ENCODE measurements around the gene EP300.
"Not testable (repeated sequence)": the region's sequence is repeated elsewhere in the genome, so short reads cannot be mapped to it uniquely, and the experiment has no call there.

Gene EP300

GRCh38 chr22:41099036-41099435, 6.6 kb downstream of the EP300 start:
- H3K4me1 ChIP-seq (ENCODE audit: control insufficient read depth, insufficient read depth, low read length) = peaks cover 13% of the 10 kb centered on the region
- peaks cover 9 to 24% of the 10 kb centered on the region in 2 experiments; a peak in 2 of 3 replicates for H3K36me3 ChIP-seq (ENCODE audit: control insufficient read depth in 2 of 2, insufficient read depth in 1 of 2, low read length in 2 of 2)
- no peaks in the 10 kb centered on the region for H3K9me3 ChIP-seq (ENCODE audit: control insufficient read depth, insufficient read depth, low read depth, low read length)
- CTCF ChIA-PET = interaction anchor here (0.6 kb wide), 1 partner anchor 176 kb away, joined by 3 read pairs; no protein-coding TSS in a partner anchor
- POLR2A ChIA-PET = interaction anchor here (1.0 kb wide), 1 partner anchor 148 kb away, joined by 3 read pairs; the partner anchor contains the start of gene RBX1
- H3K4me3 ChIP-seq (ENCODE audit: low read depth, low read length) = no peak overlapping the region
- TF ChIP-seq ZNF530 (tag by site-specific recombination; IDR thresholded peaks at IDR 0.05; ENCODE audit: low read depth) = no peak
- TF ChIP-seq ZFP3 (tag by site-specific recombination; IDR thresholded peaks at IDR 0.05; ENCODE audit: low read depth) = no peak
- no peak for TF ChIP-seq ZNF112 (tag by site-specific recombination; IDR thresholded peaks at IDR 0.05)
- no peak overlapping the region for H3K27ac ChIP-seq (ENCODE audit: extremely low read depth, low read depth, low read length)

GRCh38 chr22:41106122-41106968, 14.0 kb downstream of the EP300 start:
- ChIA-PET POLR2A (interaction anchor here (0.5 to 1.3 kb wide), 3 partner anchors 10 to 155 kb away, joined by 4 to 5 read pairs (median 5); partner anchors contain the start of gene RBX1), CTCF (interaction anchor here (2.5 kb wide), 1 partner anchor 183 kb away, joined by 8 read pairs; no protein-coding TSS in a partner anchor)
- TF ChIP-seq ZNF48 (tag by site-specific recombination; IDR thresholded peaks at IDR 0.05) = no peak
- TF ChIP-seq ZBTB17 (tag by site-specific recombination; IDR thresholded peaks at IDR 0.05) = no peak
- TF ChIP-seq ZNF121 (tag by site-specific recombination; IDR thresholded peaks at IDR 0.05) = 0 out of 2 replicates have a peak, but pooled peaks have one; percentile 25
- no peak for TF ChIP-seq ZNF664 (tag by site-specific recombination; IDR thresholded peaks at IDR 0.05)
- no peak for TF ChIP-seq ZXDB (tag by site-specific recombination; IDR thresholded peaks at IDR 0.05)
- TF ChIP-seq ZNF610 (tag by site-specific recombination; IDR thresholded peaks at IDR 0.05; ENCODE audit: borderline replicate concordance) = no peak
- no peak for TF ChIP-seq ZNF239 (tag by site-specific recombination; IDR thresholded peaks at IDR 0.05)
- no peak for TF ChIP-seq REST (tag by site-specific recombination; IDR thresholded peaks at IDR 0.05)
- TF ChIP-seq ZNF777 (tag by site-specific recombination; IDR thresholded peaks at IDR 0.05; ENCODE audit: borderline replicate concordance) = no peak
- TF ChIP-seq ZNF350 (tag by site-specific recombination; IDR thresholded peaks at IDR 0.05) = no peak
- no peak for TF ChIP-seq BCL11B (tag by site-specific recombination; IDR thresholded peaks at IDR 0.05; ENCODE audit: low read depth)
- TF ChIP-seq ZNF670 (tag by site-specific recombination; IDR thresholded peaks at IDR 0.05; ENCODE audit: low read depth) = no peak
- TF ChIP-seq PRDM10 (tag by site-specific recombination; IDR thresholded peaks at IDR 0.05) = peak; percentile 58
- no peak for TF ChIP-seq ZNF155 (tag by site-specific recombination; IDR thresholded peaks at IDR 0.05)
- no peak for TF ChIP-seq ZNF704 (tag by site-specific recombination; IDR thresholded peaks at IDR 0.05)
- Histone ChIP-seq H3K4me3 (ENCODE audit: low read depth, low read length) (no peak overlapping the region), H3K36me3 (ENCODE audit: control insufficient read depth in 2 of 2, insufficient read depth in 1 of 2, low read length in 2 of 2) (peaks cover 26 to 34% of the 10 kb centered on the region in 2 experiments; a peak in 2 of 3 replicates), H3K9me3 (ENCODE audit: control insufficient read depth, insufficient read depth, low read depth, low read length) (no peaks in the 10 kb centered on the region), H3K27ac (ENCODE audit: extremely low read depth, low read depth, low read length) (no peak overlapping the region; the same call in 1 of the 2 replicates), H3K4me1 (ENCODE audit: control insufficient read depth, insufficient read depth, low read length) (peaks cover 6% of the 10 kb centered on the region)

- peaks cover 28 to 31% of the 10 kb centered on the region in 2 experiments; a peak in 2 of 3 replicates for H3K36me3 ChIP-seq (ENCODE audit: control insufficient read depth in 2 of 2, insufficient read depth in 1 of 2, low read length in 2 of 2)
- H3K27ac ChIP-seq (ENCODE audit: extremely low read depth, low read depth, low read length); H3K4me3 ChIP-seq (ENCODE audit: low read depth, low read length); H3K9me3 ChIP-seq (ENCODE audit: control insufficient read depth, insufficient read depth, low read depth, low read length); H3K4me1 ChIP-seq (ENCODE audit: control insufficient read depth, insufficient read depth, low read length): not testable (repeated sequence)
- ChIA-PET POLR2A (interaction anchor here (1.3 kb wide), 1 partner anchor 23 kb away, joined by 5 read pairs; no protein-coding TSS in a partner anchor), CTCF (interaction anchor here (2.5 kb wide), 1 partner anchor 184 kb away, joined by 8 read pairs; no protein-coding TSS in a partner anchor)
These were observed 14.6 kb downstream of the EP300 start for GRCh38 chr22:41106969-41107325.

Measured in HEK293 (cell line).